ENCODE measurements around the gene TLE5.
"Not testable (repeated sequence)": the region's sequence is repeated elsewhere in the genome, so short reads cannot be mapped to it uniquely, and the experiment has no call there.

TLE5 gene

GRCh38 chr19:3012621-3013262 is 49.6 kb downstream of the TLE5 start:
- H3K9me3 ChIP-seq: no peaks in the 10 kb centered on the region
- DNase-seq: no peak
- no peaks in the 10 kb centered on the region for H3K27me3 ChIP-seq
- no peak for TF ChIP-seq CTCF (IDR thresholded peaks at IDR 0.05; ENCODE audit: low read depth, low read length)
- no peaks in the 10 kb centered on the region for H3K36me3 ChIP-seq
- no peak overlapping the region for H3K4me3 ChIP-seq (ENCODE audit: low read depth, low read length)
- H3K4me1 ChIP-seq: no peaks in the 10 kb centered on the region

- not testable (repeated sequence) for DNase-seq; H3K4me3 ChIP-seq (ENCODE audit: low read depth, low read length); H3K9me3 ChIP-seq; H3K27me3 ChIP-seq; H3K4me1 ChIP-seq; H3K36me3 ChIP-seq
Measured at GRCh38 chr19:3012059-3012458, 50.2 kb downstream of the TLE5 start.

GRCh38 chr19:3010871-3011270 is 51.4 kb downstream of the TLE5 start:
- H3K27me3 ChIP-seq: no peaks in the 10 kb centered on the region
- H3K4me3 ChIP-seq (ENCODE audit: low read depth, low read length): no peak overlapping the region
- no peak for DNase-seq
- no peaks in the 10 kb centered on the region for H3K4me1 ChIP-seq
- TF ChIP-seq CTCF (IDR thresholded peaks at IDR 0.05; ENCODE audit: low read depth, low read length): no peak
- no peaks in the 10 kb centered on the region for H3K36me3 ChIP-seq
- H3K9me3 ChIP-seq: no peaks in the 10 kb centered on the region

- H3K27me3 ChIP-seq: no peaks in the 10 kb centered on the region
- H3K4me3 ChIP-seq (ENCODE audit: low read depth, low read length): no peak overlapping the region
- no peak for TF ChIP-seq CTCF (IDR thresholded peaks at IDR 0.05; ENCODE audit: low read depth, low read length)
Measured at GRCh38 chr19:3008994-3009393, 53.3 kb downstream of the TLE5 start.

GRCh38 chr19:3007975-3008374 is 54.3 kb downstream of the TLE5 start:
- H3K4me3 ChIP-seq (ENCODE audit: low read depth, low read length): no peak overlapping the region
- DNase-seq: no peak
- TF ChIP-seq CTCF (IDR thresholded peaks at IDR 0.05; ENCODE audit: low read depth, low read length): no peak
- H3K9me3 ChIP-seq: no peaks in the 10 kb centered on the region
- no peaks in the 10 kb centered on the region for H3K36me3 ChIP-seq
- H3K27me3 ChIP-seq: no peaks in the 10 kb centered on the region
- H3K4me1 ChIP-seq: peaks cover 5% of the 10 kb centered on the region

More at GRCh38 chr19:3008994-3009393, 53.3 kb downstream of the TLE5 start:
- no peaks in the 10 kb centered on the region for H3K36me3 ChIP-seq
- no peaks in the 10 kb centered on the region for H3K9me3 ChIP-seq
- H3K4me1 ChIP-seq: peaks cover 5% of the 10 kb centered on the region
- DNase-seq: no peak

- Histone ChIP-seq H3K36me3 (no peaks in the 10 kb centered on the region), H3K27me3 (no peaks in the 10 kb centered on the region)
- DNase-seq: no peak
Measured at GRCh38 chr19:3006075-3006767, 56.1 kb downstream of the TLE5 start.

More at GRCh38 chr19:3006075-3006767, 56.1 kb downstream of the TLE5 start:
- Histone ChIP-seq H3K9me3 (no peaks in the 10 kb centered on the region), H3K4me1 (peaks cover 5% of the 10 kb centered on the region), H3K4me3 (ENCODE audit: low read depth, low read length) (no peak overlapping the region)
- TF ChIP-seq CTCF (IDR thresholded peaks at IDR 0.05; ENCODE audit: low read depth, low read length): no peak
